Vagina (tissue), 2 donors: ENCODE data around the gene ANKRD44.

Experiments
- POLR2AphosphoS5 ChIP-seq, 2 donors: sonication (generic); formaldehyde crosslinking; IDR thresholded peaks; one replicate each; pipeline ENCODE4 v1.9.0; 2017; ENCODE audit warnings: antibody characterized with exemption in 2 of 2, mild to moderate bottlenecking in 2 of 2, low read depth in 1 of 2; ENCODE audit not compliant: insufficient read depth in 1 of 2
- TF ChIP-seq, protein P1 (sequence below), 3 experiments: fragments of 450-650 bp in 2 of 3; fragments of 200-600 bp in 1 of 3; sonication (generic) in 1 of 3; IDR thresholded peaks; one replicate each; pipeline ENCODE4 v1.5.1; 2017 to 2019; ENCODE audit warnings: antibody characterized with exemption in 3 of 3, mild to moderate bottlenecking in 2 of 3, moderate library complexity in 2 of 3

DNA sequence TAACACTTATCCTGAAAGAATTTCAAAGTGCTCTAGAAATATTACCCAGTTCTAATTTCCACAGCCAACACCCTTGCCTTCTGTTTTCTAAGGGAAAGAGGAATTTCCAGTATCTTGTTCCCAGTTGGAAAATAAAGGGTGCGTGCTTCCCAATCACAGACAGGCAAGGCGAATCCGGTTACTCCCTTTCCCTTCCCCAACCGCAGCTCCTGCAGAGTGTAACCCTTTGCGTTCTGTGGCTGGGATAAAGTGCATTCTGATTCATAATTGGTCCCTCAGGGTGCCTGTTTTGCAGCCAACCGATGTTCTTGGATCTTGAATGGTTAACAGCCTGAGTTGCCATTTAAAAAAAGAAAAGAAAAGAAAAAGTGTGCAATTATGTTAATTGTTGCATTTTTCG, 343.5 kb downstream of the ANKRD44 start:
- TF ChIP-seq, protein P1, sequence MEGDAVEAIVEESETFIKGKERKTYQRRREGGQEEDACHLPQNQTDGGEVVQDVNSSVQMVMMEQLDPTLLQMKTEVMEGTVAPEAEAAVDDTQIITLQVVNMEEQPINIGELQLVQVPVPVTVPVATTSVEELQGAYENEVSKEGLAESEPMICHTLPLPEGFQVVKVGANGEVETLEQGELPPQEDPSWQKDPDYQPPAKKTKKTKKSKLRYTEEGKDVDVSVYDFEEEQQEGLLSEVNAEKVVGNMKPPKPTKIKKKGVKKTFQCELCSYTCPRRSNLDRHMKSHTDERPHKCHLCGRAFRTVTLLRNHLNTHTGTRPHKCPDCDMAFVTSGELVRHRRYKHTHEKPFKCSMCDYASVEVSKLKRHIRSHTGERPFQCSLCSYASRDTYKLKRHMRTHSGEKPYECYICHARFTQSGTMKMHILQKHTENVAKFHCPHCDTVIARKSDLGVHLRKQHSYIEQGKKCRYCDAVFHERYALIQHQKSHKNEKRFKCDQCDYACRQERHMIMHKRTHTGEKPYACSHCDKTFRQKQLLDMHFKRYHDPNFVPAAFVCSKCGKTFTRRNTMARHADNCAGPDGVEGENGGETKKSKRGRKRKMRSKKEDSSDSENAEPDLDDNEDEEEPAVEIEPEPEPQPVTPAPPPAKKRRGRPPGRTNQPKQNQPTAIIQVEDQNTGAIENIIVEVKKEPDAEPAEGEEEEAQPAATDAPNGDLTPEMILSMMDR (IDR thresholded peaks at IDR 0.05) = no peak
- no peak for TF ChIP-seq POLR2AphosphoS5 (IDR thresholded peaks at IDR 0.05; ENCODE audit: insufficient read depth in 1 of 2, low read depth in 1 of 2)
